NK-92 treated with Interleukin-12 subunit alpha and Interleukin-12 subunit beta, amount 100 ng/mL, for 24 hours (cell line): Measurements from ENCODE around the gene PRDM7.

Experiments used
- DNase-seq: peaks from one replicate; lab custom pipeline; 2025; lab: John Stamatoyannopoulos, UW

Gene PRDM7

GRCh38 chr16:90035902-90036301 lies 41.2 kb downstream of the PRDM7 start:
- DNase-seq: no peak

- DNase-seq: no peak
Observed at GRCh38 chr16:90034504-90034903, 42.6 kb downstream of the PRDM7 start.

- no peak for DNase-seq
Observed at GRCh38 chr16:90033387-90033786, 43.7 kb downstream of the PRDM7 start.

DNA sequence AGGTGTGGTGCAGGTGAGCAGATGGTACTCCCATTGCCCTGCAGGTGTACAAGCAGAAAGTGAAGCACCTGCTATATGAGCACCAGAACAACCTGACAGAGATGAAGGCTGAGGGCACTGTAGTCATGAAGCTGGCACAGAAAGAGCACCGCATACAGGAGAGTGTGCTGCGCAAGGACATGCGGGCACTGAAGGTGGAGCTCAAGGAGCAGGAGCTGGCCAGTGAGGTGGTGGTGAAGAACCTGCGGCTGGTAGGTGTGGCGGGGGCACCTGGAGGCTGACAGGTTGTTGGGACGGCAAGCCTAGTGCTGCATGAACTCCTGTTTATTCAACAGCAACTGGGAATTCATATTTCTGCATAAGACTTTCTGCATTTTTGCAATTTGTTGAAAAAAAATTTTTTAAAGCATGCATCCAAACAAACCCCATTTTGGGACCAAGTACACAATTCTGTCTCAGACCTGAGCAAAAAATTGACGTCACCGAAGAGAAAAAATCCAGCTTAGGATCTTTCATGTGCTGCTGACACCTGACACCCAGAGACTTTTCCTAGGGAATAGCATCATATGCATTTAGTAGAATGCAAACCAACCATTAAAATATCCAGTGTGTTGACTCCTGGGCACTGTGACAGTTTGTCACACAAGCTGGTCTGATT lies 44.3 kb downstream of the PRDM7 start:
- DNase-seq: no peak

- no peak for DNase-seq
Observed at GRCh38 chr16:90031931-90032673, 45.0 kb downstream of the PRDM7 start.

GRCh38 chr16:90031186-90031930 lies 45.8 kb downstream of the PRDM7 start:
- DNase-seq: no peak

- DNase-seq: no peak
Observed at GRCh38 chr16:90028985-90029384, 48.1 kb downstream of the PRDM7 start.

DNA sequence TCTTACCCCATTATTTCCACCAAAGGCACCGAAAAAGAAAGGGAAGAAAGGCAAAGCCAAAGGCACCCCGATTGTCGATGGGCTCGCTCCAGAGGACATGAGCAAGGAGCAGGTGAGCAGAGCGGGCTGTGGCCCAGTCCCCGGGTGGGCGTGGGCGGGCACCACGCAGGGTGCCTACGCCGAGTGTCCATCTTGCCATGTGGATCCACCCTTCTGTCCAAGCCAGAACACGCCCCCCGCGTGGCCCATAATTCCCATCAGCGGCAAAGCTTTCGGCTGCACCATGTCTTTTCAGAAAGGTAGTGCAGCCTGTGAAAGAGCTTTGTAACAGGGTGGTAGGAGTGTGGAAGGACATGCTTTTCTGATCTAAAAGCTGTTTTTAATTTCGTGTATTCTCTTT lies 49.5 kb downstream of the PRDM7 start:
- no peak for DNase-seq

DNA sequence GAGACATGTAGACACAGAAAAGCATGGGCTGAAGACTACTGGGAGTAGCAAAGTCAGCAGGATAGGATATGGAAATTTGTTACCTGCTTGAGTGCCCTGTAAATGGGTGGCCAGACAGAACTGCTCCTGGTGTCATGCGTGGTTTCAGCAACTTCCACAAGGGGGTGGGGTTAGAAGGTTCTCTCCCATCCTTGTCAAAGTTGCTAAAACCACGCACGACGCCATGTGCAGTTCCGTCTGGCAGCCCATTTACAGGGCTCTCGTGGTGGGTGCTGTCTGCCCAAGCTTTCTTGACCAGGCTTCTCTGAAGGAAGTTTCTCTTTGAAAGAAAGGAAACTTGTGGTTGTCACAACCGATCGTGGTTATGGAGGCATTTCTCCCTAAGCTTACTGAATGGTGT lies 51.0 kb downstream of the PRDM7 start:
- no peak for DNase-seq

- no peak for DNase-seq
Observed at GRCh38 chr16:90023078-90023447, 54.1 kb downstream of the PRDM7 start.

- peak; percentile 35 for DNase-seq
Observed at GRCh38 chr16:90022209-90023077, 54.7 kb downstream of the PRDM7 start.

DNA sequence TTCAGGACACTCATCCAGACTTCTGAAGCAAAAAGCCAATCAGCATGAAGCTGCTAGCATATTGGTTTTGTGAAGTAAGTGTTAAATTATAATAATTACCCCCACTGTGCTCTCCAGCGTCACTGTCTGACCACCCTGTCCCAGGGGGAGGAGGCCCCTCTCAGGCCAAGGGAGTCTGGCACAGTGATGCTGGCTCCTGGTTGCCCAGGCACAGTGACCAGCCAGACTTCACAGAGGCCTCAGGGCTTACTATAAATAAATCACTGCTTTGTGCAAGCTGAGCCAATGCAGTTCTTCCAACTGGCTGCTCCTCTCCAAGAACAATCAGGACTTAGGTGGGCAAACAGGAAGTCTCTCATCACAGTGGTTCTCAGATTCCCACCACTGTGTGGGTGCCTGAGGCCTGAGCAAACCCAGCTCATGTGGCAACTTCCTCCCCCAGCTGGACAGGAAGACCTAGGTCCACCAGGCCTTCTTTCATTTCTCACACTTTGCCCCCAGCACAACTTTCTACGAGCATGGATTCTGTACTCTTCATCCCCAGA lies 56.2 kb downstream of the PRDM7 start:
- no peak for DNase-seq

- DNase-seq: no peak
Observed at GRCh38 chr16:90020260-90020837, 56.8 kb downstream of the PRDM7 start.

DNA sequence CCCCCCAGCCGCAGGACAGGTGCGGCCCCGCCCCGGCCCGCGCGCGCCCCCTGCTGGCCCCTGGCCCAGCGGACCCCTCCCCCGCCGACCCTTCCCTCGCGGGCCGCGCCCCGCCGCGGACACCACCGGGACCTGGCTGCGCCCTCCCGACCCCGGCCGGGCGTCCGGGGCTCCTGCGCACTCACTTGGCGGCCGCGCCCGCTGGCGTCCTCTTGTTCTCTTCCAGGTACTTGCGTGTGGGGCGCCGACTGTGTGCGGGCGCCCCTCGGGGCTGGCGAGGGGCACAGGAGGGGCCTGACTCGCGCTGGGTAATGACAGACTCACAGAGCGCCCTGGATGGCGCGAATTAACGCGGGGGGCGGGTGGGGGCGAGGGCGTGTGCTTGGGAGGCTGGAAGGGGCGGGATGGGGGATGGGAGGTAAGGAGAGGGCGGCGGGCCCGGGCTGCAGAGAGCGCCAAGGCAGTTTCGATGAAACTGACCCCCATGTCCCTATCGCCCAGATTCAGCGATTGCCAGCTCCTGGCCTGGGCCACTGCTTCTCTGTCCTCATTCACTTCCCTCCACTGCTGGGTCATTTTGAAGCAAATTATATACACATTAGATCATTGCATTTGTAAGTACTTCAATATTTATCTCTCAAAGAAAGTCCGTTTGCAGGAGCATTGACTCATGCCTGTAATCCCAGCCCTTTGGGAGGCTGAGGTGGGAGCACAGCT lies 57.4 kb downstream of the PRDM7 start:
- DNase-seq: no peak

DNA sequence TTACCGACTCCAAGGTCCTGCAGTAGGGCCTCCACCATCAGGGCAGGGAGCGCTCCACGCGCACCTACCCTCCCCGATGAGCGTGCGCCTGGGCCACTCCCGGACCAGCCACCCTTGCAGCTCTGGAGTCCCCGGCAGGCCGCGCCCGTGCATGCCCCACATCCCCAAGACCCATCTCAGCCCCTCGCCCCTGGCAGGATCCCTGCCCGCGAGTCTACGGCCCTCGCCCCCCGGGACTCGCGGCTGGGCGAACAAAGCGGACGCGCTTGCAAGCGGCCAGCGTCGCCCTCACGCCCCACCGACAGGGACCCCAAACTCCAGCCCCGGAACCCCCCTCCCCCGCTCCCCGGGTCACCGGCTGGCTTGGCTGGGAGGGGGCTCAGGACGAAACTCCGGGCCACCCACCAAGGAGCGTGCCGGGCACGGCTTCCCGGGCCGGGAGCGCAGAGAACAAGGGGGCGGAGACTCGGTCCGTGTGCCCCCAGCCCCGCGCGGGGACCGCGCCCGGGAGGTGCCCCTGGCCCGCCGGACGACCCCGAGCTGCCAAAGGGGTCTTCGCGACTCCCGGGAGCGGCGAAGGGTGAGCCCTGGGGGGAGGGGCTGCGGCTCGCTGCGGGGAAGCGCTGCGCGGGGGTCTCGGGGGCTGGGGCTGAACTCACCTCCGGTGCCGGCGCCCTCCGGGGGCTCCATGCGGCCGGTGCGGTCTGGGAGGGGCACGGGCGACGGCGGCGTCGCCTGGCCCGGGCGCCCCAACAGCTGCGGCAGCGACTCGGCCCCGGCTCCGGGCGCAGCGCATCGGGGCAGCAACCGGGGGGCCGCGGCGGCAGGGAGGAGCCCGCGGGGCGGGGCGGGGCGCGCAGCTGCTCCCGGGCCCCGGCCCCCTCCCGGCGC lies 58.2 kb downstream of the PRDM7 start, which contains the start of gene DBNDD1:
Gene DBNDD1 (minus strand): TSS at position 805 of the 891 bp plus-strand sequence. CDS start 115 bp downstream, at position 690.
- DNase-seq: no peak

- no peak for DNase-seq
Observed at GRCh38 chr16:90018297-90018651, 58.9 kb downstream of the PRDM7 start.

- DNase-seq: no peak
Observed at GRCh38 chr16:90016339-90016950, 60.7 kb downstream of the PRDM7 start.

DNA sequence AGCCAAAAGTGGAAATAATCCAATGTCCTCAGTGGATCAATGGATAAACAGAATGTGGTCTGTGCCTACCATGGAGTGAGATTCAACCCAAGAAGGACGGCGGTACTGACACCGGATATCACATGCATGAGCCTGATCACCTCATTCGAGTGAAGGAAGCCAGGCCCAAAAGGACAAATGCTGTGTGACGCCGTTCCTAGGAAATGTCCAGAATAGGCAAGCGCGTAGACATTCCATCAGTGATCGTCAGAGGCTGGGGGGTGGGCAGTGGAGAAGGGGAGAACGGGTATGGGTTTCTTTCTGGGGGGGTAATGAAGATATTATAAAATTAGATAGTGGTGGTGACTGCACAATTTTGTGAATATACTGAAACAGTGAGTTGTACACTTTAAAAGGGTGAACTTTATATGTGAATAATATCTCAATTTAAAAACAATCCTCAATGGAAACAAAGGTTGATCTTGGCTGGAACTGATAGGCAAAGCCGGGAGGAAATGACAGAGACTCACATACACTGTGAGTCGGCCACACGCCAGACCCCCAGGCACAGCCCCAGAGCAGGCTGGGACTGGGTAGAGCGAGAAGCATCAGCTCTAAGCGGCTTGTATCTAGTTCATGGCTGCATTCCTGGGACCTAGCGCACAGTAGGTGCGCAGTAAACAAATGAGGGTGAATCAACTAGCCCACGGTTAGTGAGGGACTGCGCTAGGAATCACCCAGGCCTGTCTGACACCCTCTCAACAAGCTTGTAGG lies 61.4 kb downstream of the PRDM7 start:
- no peak for DNase-seq
